Small intestine (tissue), 7 donors: ENCODE measurements around the gene ZEB2. TPM values are rescaled to one million over a fixed set of nuclear protein-coding genes. Genes with fewer than 3 reads are reported as not detected.

ENCODE experiments used
- DNase-seq, 2 donors: peaks; one replicate each; pipeline versions ENCODE4 v3.0.0 to v3.0.0-alpha.2; 2013
- FAIRE-seq: peaks from 2 replicates; lab custom pipeline; 2012; peaks lifted over from hg19 to GRCh38; lab: Jason Lieb, UNC
- H3K27ac ChIP-seq, 3 donors: one replicate each; pipeline ENCODE4 v1.5.1; 2013; ENCODE audit warnings: low read length in 2 of 3, mild to moderate bottlenecking in 2 of 3, control low read depth in 1 of 3, inconsistent platforms in 1 of 3, low read depth in 1 of 3, moderate library complexity in 1 of 3
- H3K27me3 ChIP-seq, 3 donors: one replicate each; pipeline ENCODE4 v1.6.1; 2013; ENCODE audit warnings: low read length in 3 of 3, inconsistent platforms in 1 of 3; ENCODE audit not compliant: control insufficient read depth in 3 of 3, insufficient read depth in 3 of 3
- H3K36me3 ChIP-seq, 3 donors: one replicate each; pipeline ENCODE4 v1.6.1; 2013; ENCODE audit warnings: low read length in 3 of 3, inconsistent platforms in 1 of 3, low read depth in 1 of 3, mild to moderate bottlenecking in 1 of 3, moderate library complexity in 1 of 3; ENCODE audit not compliant: control insufficient read depth in 3 of 3, insufficient read depth in 2 of 3
- H3K4me1 ChIP-seq, 3 donors: one replicate each; pipeline ENCODE4 v1.6.1; 2013; ENCODE audit warnings: low read length in 2 of 3, inconsistent platforms in 1 of 3, low read depth in 1 of 3, mild to moderate bottlenecking in 1 of 3, moderate library complexity in 1 of 3; ENCODE audit not compliant: control insufficient read depth in 3 of 3, insufficient read depth in 2 of 3
- H3K4me3 ChIP-seq, 3 donors: one replicate each; pipeline ENCODE4 v1.5.1; 2013; ENCODE audit warnings: low read length in 3 of 3, control low read depth in 1 of 3, inconsistent platforms in 1 of 3, low read depth in 1 of 3, mild to moderate bottlenecking in 1 of 3, moderate library complexity in 1 of 3
- H3K9me3 ChIP-seq, 2 donors: one replicate each; pipeline ENCODE4 v1.6.1; 2013; ENCODE audit warnings: low read depth in 1 of 2, low read length in 1 of 2; ENCODE audit not compliant: control insufficient read depth in 2 of 2, insufficient read depth in 1 of 2
- WGBS, 3 donors: extraction: QIAGEN DNeasy Blood & Tissue Kit; methylation state at CpG; one replicate each; pipeline ENCODE4 v1.1.7; 2013; 5-methylcytosine and 5-hydroxymethylcytosine counted together
- polyA plus RNA-seq, 4 donors: library from polyadenylated mRNA; stranded (reverse) in 3 of 4; unstranded in 1 of 4; fragments of 200-250 nt in 3 of 4; fragments of 120-200 nt in 1 of 4; gene quantifications; one replicate each; pipeline versions ENCODE4 v1.2.1 to v1.2.3, GENCODE V29; 2013
- donor health status: healthy with polysubstance abuse.
- donor health status: control.
- donor health status: control.
- donor health status: Bipolar disorder and iron deficiency.
- donor health status: healthy.

The ZEB2 gene
- polyA plus RNA-seq, 4 donors: 2.0 to 30.9 (median 15.3) TPM

DNA sequence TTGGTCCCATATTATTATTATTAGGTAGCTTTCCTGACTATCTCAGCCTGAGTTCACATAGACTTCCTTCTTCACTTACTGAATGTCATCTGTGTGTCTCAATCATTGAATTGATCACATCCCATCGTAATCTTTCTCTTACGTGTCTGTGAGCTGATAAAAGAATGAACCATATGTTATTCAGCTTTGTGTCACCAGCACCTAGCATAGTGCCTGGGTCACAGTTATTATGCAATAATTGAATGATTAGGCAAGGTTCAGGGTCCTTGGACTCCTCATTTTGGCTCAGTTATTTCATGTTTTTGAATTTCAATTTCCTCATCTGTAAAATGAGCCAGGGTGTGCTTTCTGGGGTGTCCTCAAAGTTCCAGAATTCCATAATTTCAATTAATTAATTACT lies 107.2 kb downstream of the ZEB2 start:
- Histone ChIP-seq H3K27me3 (no peaks in the 10 kb centered on the region), H3K9me3 (no peaks in the 10 kb centered on the region), H3K27ac (no peak overlapping the region), H3K4me3 (no peak overlapping the region), H3K4me1 (no peaks in the 10 kb centered on the region), H3K36me3 (no peaks in the 10 kb centered on the region)
- DNase-seq: no peak
- WGBS, 3 donors: 31 to 65% (median 50%) methylated on average over 2 of the region's 2 CpGs
- no peak for FAIRE-seq

DNA sequence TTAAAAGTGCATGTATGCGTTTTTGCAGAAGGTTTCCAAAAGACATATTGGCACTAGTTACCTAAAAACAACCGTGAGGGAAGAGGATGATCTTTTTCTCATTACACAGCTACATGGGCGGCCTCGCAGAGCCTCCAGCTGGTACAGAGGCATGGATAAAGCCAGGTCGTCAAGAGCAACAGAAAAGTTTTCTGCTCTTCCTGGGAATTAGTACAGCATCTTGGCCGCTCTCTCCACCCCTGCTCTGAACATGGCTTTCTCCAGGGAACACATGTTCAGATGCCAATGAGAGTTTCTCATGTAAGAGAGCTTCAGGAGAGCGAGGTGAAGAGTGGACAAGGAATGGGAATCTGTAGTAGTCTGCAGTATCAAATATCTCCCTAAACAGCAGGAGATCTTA lies 108.4 kb downstream of the ZEB2 start:
- H3K36me3 ChIP-seq: no peaks in the 10 kb centered on the region
- H3K27ac ChIP-seq: peak overlapping the region in 1 of 3 donors; percentile 62
- H3K4me3 ChIP-seq: no peak overlapping the region
- DNase-seq (no peak), FAIRE-seq (no peak)
- 84 to 87% (median 85%) methylated on average over 7 of the region's 7 CpGs for WGBS, 3 donors
- H3K9me3 ChIP-seq: no peaks in the 10 kb centered on the region
- no peaks in the 10 kb centered on the region for H3K27me3 ChIP-seq
- no peaks in the 10 kb centered on the region for H3K4me1 ChIP-seq

DNA sequence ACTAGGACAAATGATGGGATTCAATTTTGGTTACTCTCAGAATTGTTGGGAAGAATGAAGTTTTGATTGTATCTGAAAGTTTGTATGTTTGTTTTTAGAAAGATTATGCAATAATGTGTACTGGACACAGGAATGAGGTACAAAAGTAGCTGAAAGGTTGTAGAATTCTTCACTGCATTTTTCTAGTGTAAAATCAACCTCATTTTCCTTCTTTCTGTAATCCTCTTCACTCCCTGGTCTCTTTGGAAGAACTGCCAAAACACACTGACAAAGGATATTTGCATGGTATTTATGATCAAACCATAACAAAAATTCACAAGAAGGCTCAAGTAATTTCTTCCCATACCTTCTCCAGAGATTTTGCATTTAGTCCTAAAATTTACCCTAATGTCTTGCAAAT lies 110.7 kb downstream of the ZEB2 start:
- peaks cover 0 to 3% (median 0%) of the 10 kb centered on the region in 3 donors for H3K27me3 ChIP-seq
- no peaks in the 10 kb centered on the region for H3K9me3 ChIP-seq
- H3K4me3 ChIP-seq: no peak overlapping the region
- FAIRE-seq (no peak), DNase-seq (no peak)
- H3K36me3 ChIP-seq: peaks cover 0 to 2% (median 0%) of the 10 kb centered on the region in 3 donors
- H3K27ac ChIP-seq: no peak overlapping the region
- H3K4me1 ChIP-seq: no peaks in the 10 kb centered on the region

DNA sequence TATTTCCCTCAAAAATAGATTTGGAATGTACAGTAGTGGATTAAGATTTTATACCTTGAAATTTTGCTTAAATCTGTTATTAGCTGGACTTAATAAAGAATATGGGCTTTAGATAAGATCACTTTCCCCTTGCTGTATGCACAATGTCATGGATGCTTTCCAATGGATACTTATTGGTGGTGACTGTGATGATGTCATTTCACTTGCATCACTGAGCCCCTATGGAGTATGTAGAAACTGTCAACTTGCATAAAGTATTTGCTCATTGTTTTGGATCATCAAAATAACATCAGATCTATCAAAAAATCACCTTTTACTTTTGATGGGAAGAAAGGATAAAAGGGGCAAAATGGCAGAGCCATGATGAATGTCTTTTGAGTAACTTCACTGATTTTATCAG lies 112.7 kb downstream of the ZEB2 start:
- H3K4me1 ChIP-seq: no peaks in the 10 kb centered on the region
- no peak overlapping the region for H3K4me3 ChIP-seq
- no peak overlapping the region for H3K27ac ChIP-seq
- DNase-seq: no peak
- H3K9me3 ChIP-seq: no peaks in the 10 kb centered on the region
- no peak for FAIRE-seq
- H3K27me3 ChIP-seq: peaks cover 0 to 9% (median 0%) of the 10 kb centered on the region in 3 donors
- peaks cover 0 to 6% (median 0%) of the 10 kb centered on the region in 3 donors for H3K36me3 ChIP-seq

DNA sequence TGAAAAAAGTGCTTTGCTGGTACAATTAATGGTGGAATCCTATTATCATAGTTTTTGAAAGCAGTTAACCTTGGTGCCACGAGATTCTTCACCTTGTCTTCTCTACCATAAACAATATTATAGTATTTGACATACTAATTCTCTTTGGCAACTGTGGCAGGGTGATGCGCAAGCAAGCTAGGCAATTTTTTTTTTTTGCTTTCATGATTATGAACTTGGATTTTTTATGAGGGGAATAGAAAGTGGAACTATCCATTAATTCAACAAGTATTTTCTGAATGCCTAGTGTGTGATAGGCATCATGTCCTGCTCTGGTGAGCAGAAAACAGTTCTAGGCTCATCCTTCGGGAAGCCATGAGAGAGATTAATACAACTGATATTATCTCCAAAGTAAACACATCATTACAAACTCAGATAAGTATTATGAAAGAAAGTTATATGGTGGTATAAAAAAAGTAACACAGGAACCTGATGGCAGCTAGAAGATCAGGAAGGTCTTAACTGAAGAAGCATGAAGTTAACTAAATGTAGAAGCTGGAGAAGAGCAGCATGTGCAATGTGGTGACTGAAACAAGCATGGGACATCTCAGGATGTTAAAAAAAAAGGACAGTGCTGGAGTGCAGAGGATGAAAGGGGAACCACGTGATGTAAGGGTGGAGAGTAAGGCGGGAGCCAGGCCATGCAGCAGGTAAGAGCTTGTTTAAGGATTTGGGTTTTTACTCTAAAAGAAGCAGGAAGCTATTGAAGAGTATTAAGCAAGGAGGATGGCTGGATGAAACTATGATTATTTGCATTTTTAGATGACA lies 113.7 kb downstream of the ZEB2 start:
- no peaks in the 10 kb centered on the region for H3K4me1 ChIP-seq
- no peaks in the 10 kb centered on the region for H3K9me3 ChIP-seq
- H3K27ac ChIP-seq: no peak overlapping the region
- whole genome bisulfite sequencing, 3 donors: 50 to 63% (median 55%) methylated on average over 5 of the region's 5 CpGs
- no peak overlapping the region for H3K4me3 ChIP-seq
- DNase-seq: no peak
- H3K27me3 ChIP-seq: peaks cover 0 to 11% (median 0%) of the 10 kb centered on the region in 3 donors
- no peak for FAIRE-seq
- H3K36me3 ChIP-seq: peaks cover 0 to 6% (median 0%) of the 10 kb centered on the region in 3 donors

DNA sequence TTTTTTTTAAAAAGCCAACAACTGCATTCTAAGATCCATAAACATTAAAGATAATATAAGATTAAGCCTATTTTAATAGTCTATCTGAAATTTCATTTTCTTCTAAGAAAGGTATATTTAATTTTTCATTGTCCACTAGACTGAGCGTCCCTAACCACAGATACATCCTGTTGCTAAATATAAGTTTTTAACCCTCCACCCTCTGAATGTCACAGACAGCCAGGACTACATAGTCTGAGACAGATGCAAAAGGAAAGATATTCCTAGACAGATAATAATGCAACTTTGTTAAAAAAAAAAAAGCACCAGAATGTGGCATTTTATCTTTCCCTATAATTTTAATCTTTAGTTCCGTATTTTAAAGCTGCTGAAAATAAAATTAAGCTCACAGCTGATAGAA lies 114.6 kb downstream of the ZEB2 start:
- WGBS, 3 donors: 57 to 72% (median 60%) methylated on average over 2 of the region's 2 CpGs
- FAIRE-seq (no peak), DNase-seq (no peak)
- Histone ChIP-seq H3K4me3 (no peak overlapping the region), H3K36me3 (peaks cover 0 to 6% (median 0%) of the 10 kb centered on the region in 3 donors), H3K4me1 (no peaks in the 10 kb centered on the region), H3K27me3 (peaks cover 0 to 11% (median 0%) of the 10 kb centered on the region in 3 donors), H3K9me3 (no peaks in the 10 kb centered on the region), H3K27ac (no peak overlapping the region)

DNA sequence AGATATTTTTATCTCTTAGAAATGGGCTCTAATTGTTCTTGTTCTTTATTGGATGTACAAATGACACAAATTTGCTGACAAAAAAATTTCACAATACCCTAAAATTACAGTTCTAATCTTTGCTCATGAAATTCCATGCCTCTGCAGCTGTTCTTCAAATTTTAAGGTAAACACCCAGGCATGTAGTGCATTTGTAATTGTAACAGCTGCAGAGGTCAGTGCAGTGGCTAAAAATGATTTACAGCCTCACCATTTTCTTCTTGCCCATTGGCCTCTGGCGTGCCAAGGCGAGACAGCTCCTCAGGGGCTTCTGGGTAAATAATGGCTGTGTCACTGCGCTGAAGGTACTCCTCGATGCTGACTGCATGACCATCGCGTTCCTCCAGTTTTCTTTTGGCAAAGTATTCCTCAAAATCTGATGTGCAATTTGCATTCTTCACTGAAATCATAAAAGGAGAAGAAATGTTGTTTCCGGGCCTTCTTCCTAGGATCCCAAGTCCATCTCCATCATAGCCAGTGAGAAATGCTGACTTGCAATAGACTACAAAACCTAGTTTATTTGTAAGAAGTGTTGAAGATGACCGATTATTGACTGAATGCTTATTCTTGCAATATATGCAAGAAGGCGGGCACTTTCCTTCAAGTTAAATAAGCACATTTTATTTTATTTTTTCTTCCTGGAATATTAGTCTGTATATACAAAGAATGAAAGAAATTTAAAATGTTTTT lies 115.2 kb downstream of the ZEB2 start:
- FAIRE-seq (no peak), DNase-seq (no peak)
- Histone ChIP-seq H3K4me1 (no peaks in the 10 kb centered on the region), H3K36me3 (peaks cover 0 to 6% (median 0%) of the 10 kb centered on the region in 3 donors), H3K9me3 (no peaks in the 10 kb centered on the region), H3K27ac (no peak overlapping the region), H3K27me3 (peaks cover 0 to 11% (median 0%) of the 10 kb centered on the region in 3 donors), H3K4me3 (no peak overlapping the region)
- 80 to 90% (median 87%) methylated on average over 9 of the region's 9 CpGs for WGBS, 3 donors

DNA sequence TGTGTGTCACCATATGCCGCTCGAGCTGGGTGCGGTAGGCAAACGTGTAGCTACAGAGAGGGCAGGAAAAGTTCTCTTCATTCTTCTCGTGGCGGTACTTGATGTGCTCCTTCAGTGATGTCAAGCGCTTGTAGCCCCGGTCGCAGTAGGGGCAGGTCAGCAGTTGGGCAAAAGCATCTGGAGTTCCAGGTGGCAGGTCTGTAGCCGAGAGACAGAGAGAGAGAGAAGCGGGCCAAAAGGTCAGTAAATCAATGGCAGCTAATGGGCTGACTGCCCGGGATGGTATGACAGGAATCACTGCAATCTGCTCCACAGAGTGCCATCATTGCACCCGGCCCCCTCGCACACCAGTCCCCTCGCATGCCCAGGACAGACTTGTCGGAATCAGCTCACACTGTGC lies 116.0 kb downstream of the ZEB2 start:
- H3K36me3 ChIP-seq: peaks cover 0 to 6% (median 0%) of the 10 kb centered on the region in 3 donors
- H3K9me3 ChIP-seq: no peaks in the 10 kb centered on the region
- DNase-seq: no peak
- WGBS, 3 donors: 76 to 81% (median 80%) methylated on average over 16 of the region's 16 CpGs
- no peak overlapping the region for H3K4me3 ChIP-seq
- no peak for FAIRE-seq
- peaks cover 0 to 11% (median 0%) of the 10 kb centered on the region in 3 donors for H3K27me3 ChIP-seq
- H3K4me1 ChIP-seq: no peaks in the 10 kb centered on the region
- H3K27ac ChIP-seq: peak overlapping the region in 1 of 3 donors; percentile 2
